Lower lobe of right lung (tissue), 2 donors: ENCODE results near the gene FOXK1. TPM values are rescaled to one million over a fixed set of nuclear protein-coding genes. Genes with fewer than 3 reads are reported as not detected.

Experiments
- ATAC-seq, 2 donors: fragments of 200-7000 bp; cut with Tn5 transposase; one replicate each; pipeline ENCODE4 v1.9.1; 2020 to 2022; ENCODE audit warnings: mild to moderate bottlenecking in 2 of 2, moderate library complexity in 2 of 2
- DNase-seq: peaks from one replicate; pipeline ENCODE4 v3.0.0-alpha.2; 2020
- H3K27ac ChIP-seq: fragments of 200-600 bp; one replicate; pipeline ENCODE4 v1.8.0; 2022
- H3K27me3 ChIP-seq: fragments of 200-600 bp; one replicate; pipeline ENCODE4 v1.8.0; 2022; ENCODE audit warnings: low read depth
- H3K36me3 ChIP-seq: fragments of 200-600 bp; one replicate; pipeline ENCODE4 v1.8.0; 2022; ENCODE audit warnings: mild to moderate bottlenecking
- H3K4me1 ChIP-seq: fragments of 200-600 bp; one replicate; pipeline ENCODE4 v1.8.0; 2022
- H3K4me3 ChIP-seq: fragments of 200-600 bp; one replicate; pipeline ENCODE4 v1.8.0; 2022; ENCODE audit warnings: mild to moderate bottlenecking
- H3K9me3 ChIP-seq: fragments of 200-600 bp; one replicate; pipeline ENCODE4 v1.8.0; 2022
- intact Hi-C: fragments of 100-400 bp; cut with DNase I; formaldehyde crosslinking; loops from one replicate; pipeline ENCODE4 v1.11.0; 2022
- total RNA-seq: library from RNA; stranded (reverse); fragmentation: NEBNext Ultra II Directional; extraction: Animal tissue kit (Norgen Biotek cat#: 25700); gene quantifications from one replicate; pipeline ENCODE4 v1.2.1, GENCODE V29; 2021
- TF ChIP-seq, protein P1 (sequence below): fragments of 200-600 bp; IDR thresholded peaks from one replicate; pipeline ENCODE4 v1.8.0; 2022; ENCODE audit warnings: antibody characterized with exemption, mild to moderate bottlenecking
- donor health status: DM: no; HTN: yes; CAD: no; lungs with severe emphysema.

Gene FOXK1
- total RNA-seq, 1 donor from 2014 or later: 28.8 TPM

DNA sequence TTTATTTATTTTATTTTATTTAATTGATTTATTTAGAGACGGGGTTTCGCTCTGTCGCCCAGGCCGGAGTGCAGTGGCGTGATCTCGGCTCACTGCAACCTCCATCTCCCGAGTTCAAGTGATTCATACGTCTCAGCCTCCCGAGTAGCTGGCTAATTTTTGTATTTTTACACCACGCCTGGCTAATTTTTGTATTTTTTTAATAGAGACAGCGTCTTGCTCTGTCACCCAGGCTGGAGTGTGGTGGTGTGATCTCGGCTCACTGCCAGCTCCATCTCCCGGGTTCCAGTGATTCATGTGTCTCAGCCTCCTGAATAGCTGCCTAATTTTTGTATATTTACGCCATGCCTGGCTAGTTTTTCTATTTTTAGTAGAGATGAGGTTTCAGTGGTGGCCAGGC is 127.6 kb downstream of the FOXK1 start:
- peaks cover 5% of the 10 kb centered on the region for H3K27me3 ChIP-seq
- no peaks in the 10 kb centered on the region for H3K4me1 ChIP-seq
- peaks cover 10% of the 10 kb centered on the region for H3K36me3 ChIP-seq
- DNase-seq: no peak
- H3K9me3 ChIP-seq: no peaks in the 10 kb centered on the region
- no peak overlapping the region for H3K27ac ChIP-seq
- TF ChIP-seq, protein P1, sequence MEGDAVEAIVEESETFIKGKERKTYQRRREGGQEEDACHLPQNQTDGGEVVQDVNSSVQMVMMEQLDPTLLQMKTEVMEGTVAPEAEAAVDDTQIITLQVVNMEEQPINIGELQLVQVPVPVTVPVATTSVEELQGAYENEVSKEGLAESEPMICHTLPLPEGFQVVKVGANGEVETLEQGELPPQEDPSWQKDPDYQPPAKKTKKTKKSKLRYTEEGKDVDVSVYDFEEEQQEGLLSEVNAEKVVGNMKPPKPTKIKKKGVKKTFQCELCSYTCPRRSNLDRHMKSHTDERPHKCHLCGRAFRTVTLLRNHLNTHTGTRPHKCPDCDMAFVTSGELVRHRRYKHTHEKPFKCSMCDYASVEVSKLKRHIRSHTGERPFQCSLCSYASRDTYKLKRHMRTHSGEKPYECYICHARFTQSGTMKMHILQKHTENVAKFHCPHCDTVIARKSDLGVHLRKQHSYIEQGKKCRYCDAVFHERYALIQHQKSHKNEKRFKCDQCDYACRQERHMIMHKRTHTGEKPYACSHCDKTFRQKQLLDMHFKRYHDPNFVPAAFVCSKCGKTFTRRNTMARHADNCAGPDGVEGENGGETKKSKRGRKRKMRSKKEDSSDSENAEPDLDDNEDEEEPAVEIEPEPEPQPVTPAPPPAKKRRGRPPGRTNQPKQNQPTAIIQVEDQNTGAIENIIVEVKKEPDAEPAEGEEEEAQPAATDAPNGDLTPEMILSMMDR: no peak
- H3K4me3 ChIP-seq: peak overlapping the region; percentile 32
- no peak for ATAC-seq
- intact Hi-C loops: no loop called here

DNA sequence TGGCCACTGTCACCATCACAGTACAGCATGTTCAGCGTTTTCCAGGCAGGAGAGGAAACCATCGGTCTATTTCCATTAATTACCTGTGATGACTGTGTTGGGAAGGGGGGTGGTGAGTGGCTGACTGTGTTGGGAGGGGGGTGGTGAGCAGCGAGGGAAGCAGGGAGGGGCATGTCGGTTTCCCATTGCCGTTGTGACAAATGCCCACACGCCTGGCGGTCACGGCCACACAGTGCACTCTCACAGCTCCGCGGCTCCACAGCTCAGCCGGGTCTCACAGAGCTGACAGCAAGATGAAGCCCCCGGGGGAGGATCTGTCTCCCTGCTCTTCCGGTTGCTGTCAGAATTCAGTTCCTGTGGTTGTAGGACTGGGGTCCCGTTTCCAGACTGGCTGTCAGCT is 132.3 kb downstream of the FOXK1 start:
- H3K36me3 ChIP-seq: peaks cover 13% of the 10 kb centered on the region
- TF ChIP-seq, protein P1: no peak
- no peaks in the 10 kb centered on the region for H3K4me1 ChIP-seq
- DNase-seq: no peak
- peaks cover 1% of the 10 kb centered on the region for H3K27me3 ChIP-seq
- no peak for ATAC-seq
- intact Hi-C loops: no loop called here
- no peak overlapping the region for H3K4me3 ChIP-seq
- no peak overlapping the region for H3K27ac ChIP-seq
- H3K9me3 ChIP-seq: no peaks in the 10 kb centered on the region

DNA sequence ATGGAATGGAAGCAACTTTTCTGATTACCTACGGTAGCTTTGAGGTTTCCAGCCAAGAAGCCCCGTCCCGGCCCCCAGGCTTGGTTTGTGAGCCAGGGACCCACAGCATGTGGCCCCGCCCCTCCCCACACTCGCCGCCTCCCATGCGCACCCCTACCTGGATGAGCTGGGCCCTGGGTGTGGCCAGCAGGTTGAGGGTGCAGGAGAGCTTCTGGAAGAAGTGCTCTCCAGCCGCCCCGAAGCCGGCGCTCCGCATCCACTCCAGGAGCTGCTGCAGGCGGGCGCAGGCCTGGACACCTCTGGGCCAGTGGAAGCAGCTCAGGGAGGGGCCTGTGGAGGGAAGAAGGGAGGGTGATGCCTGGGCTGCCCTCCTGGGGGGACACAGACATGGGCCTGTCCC is 133.0 kb downstream of the FOXK1 start:
- Histone ChIP-seq H3K4me3 (no peak overlapping the region), H3K9me3 (no peaks in the 10 kb centered on the region), H3K27ac (no peak overlapping the region), H3K36me3 (peaks cover 12% of the 10 kb centered on the region), H3K4me1 (no peaks in the 10 kb centered on the region), H3K27me3 (no peaks in the 10 kb centered on the region)
- ATAC-seq: no peak
- peak; percentile 42 for DNase-seq
- intact Hi-C loops: no loop called here
- TF ChIP-seq, protein P1: no peak

DNA sequence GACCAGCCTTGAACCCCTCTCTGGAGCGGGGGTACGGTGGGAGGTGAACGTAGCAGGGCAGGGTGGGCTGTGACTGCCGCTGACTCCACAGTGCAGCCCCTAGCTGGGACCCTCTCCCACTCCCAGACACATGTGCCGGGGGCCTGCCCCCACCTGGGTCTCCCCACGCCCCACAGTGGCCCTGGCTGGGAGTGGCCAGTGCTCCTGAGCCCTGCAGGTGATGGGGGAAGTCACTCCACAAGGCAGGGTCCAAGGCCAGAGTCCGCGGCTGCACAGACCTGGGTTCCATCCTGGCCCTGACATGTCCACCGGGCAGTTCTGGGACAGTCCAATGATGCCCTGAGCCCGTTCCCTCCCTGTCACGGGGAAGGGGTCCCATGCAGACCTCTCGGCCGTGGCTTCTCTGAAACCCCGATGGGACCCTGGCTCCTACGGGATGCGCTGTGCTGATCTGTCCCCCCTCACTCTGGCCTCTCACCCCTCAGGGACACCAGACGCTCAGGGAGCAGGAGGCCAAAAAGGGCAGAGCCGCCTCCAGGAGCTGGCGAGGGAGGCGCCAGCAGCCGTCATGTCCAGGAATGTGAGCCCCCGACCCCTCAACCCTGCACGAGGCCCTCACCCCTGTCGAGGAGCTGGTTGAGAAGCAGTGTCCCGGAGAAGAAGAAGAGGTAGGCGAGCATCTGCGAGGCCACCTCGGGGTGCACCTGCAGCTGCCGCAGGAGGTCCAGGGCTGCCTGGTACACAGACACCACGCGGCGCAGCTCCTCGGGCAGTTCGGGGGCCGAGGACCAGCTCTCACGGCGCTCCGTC is 133.7 kb downstream of the FOXK1 start:
- no peak overlapping the region for H3K27ac ChIP-seq
- H3K4me1 ChIP-seq: no peaks in the 10 kb centered on the region
- TF ChIP-seq, protein P1: no peak
- intact Hi-C loops: no loop called here
- DNase-seq (peak; percentile 41), ATAC-seq (peak in 1 of 2 donors; percentile 8)
- H3K27me3 ChIP-seq: no peaks in the 10 kb centered on the region
- no peaks in the 10 kb centered on the region for H3K9me3 ChIP-seq
- H3K36me3 ChIP-seq: peaks cover 9% of the 10 kb centered on the region
- no peak overlapping the region for H3K4me3 ChIP-seq

DNA sequence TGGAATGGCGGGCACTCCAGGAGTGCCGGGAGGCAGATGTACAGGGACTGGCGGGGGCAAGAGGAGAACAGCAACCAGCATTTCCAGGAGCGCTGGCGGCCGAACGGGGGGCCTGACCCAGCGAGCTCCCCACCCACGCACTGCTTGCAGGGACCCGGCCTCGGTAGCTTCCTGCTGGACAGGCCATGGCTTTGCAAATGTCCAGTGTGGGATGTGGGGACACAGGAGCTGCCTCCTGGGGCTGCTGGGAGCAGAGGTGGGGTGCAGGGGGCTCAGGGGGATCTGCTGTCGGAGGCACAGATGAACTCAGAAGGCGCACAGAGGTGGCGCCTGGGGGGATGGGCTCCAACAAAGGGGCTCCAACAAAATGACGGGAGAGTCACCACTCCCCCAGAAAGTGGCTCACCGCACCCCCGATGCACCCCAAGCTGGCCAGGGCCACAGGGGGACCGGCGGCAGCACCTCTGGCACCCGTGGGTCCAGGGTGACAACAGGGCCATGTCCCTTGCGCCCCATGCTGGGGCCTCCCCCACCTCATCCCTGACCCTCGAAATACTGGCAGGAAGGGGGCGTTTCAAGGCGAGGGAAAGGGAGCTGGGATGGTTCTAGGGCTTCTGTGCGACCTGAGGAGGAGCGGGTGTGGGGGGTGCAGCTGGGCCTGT is 134.5 kb downstream of the FOXK1 start:
- H3K9me3 ChIP-seq: no peaks in the 10 kb centered on the region
- H3K4me1 ChIP-seq: no peaks in the 10 kb centered on the region
- no peak overlapping the region for H3K4me3 ChIP-seq
- H3K27ac ChIP-seq: no peak overlapping the region
- no peak for ATAC-seq
- intact Hi-C loops: no loop called here
- H3K36me3 ChIP-seq: peaks cover 9% of the 10 kb centered on the region
- TF ChIP-seq, protein P1: no peak
- peak; percentile 40 for DNase-seq
- no peaks in the 10 kb centered on the region for H3K27me3 ChIP-seq
